H1 (cell line): ENCODE data around the gene LY6G6D. TPM values are rescaled to one million over a fixed set of nuclear protein-coding genes. Genes with fewer than 3 reads are reported as not detected.

Experiments used
- CTCF ChIA-PET: fragments of 300-600 bp; sonication (Branson Sonifier 250); formaldehyde crosslinking; loops from one replicate; lab custom pipeline; 2021; ENCODE audit not compliant: partially characterized antibody; lab: Charles Lee
- POLR2A ChIA-PET: fragments of 300-600 bp; sonication (Branson Sonifier 250); formaldehyde crosslinking; loops from one replicate; lab custom pipeline; 2021; ENCODE audit warnings: inconsistent platforms; ENCODE audit not compliant: partially characterized antibody; lab: Charles Lee
- DNase-seq, 2 experiments: peaks; one replicate each; pipeline versions ENCODE4 v3.0.0 to v3.0.0-alpha.2; 2010 to 2022; ENCODE audit warnings: low spot score in 2 of 2, low read depth in 1 of 2, mixed read lengths in 1 of 2
- FAIRE-seq: peaks from 2 replicates; lab custom pipeline; 2011; peaks lifted over from hg19 to GRCh38; lab: Jason Lieb, UNC
- H2AFZ ChIP-seq: 2 replicates; pipeline ENCODE4 v1.8.1; 2012; ENCODE audit warnings: low read length, inconsistent platforms
- H2AK5ac ChIP-seq: 2 replicates; pipeline ENCODE4 v1.6.1; 2013; ENCODE audit warnings: low read depth, low read length
- H2BK120ac ChIP-seq: replicated peaks from 2 replicates; pipeline ENCODE3; 2013; ENCODE audit warnings: low read depth, low read length, inconsistent platforms
- H2BK12ac ChIP-seq: 2 replicates; pipeline ENCODE4 v1.6.1; 2013; ENCODE audit warnings: low read depth, low read length
- H2BK15ac ChIP-seq: 2 replicates; pipeline ENCODE4 v1.6.1; 2013; ENCODE audit warnings: low read length
- H2BK20ac ChIP-seq: 2 replicates; pipeline ENCODE4 v1.6.1; 2013; ENCODE audit warnings: low read length
- H2BK5ac ChIP-seq: 2 replicates; pipeline ENCODE4 v1.6.1; 2013; ENCODE audit warnings: low read depth, low read length
- H3K14ac ChIP-seq: 2 replicates; pipeline ENCODE4 v1.6.1; 2013; ENCODE audit warnings: inconsistent platforms; ENCODE audit not compliant: insufficient read length
- H3K18ac ChIP-seq: 2 replicates; pipeline ENCODE4 v1.6.1; 2013; ENCODE audit warnings: low read length; ENCODE audit errors: extremely low read depth
- H3K23ac ChIP-seq: 2 replicates; pipeline ENCODE4 v1.6.1; 2013; ENCODE audit warnings: inconsistent platforms; ENCODE audit not compliant: insufficient read length
- H3K23me2 ChIP-seq: 2 replicates; pipeline ENCODE4 v1.6.1; 2013; ENCODE audit warnings: low read depth, low read length
- H3K27ac ChIP-seq: 2 replicates; pipeline ENCODE4 v1.6.1; 2011; ENCODE audit warnings: low read depth, low read length, inconsistent platforms
- H3K27me3 ChIP-seq, 4 experiments: replicated peaks in 1 of 4; 1 replicate in 1 of 4; 2 replicates in 3 of 4; pipeline versions ENCODE4 v1.6.1 to v1.8.1; 2011 to 2013; ENCODE audit warnings: low read length in 3 of 4, mild to moderate bottlenecking in 3 of 4, inconsistent platforms in 2 of 4, mixed read lengths in 2 of 4, moderate library complexity in 1 of 4; ENCODE audit not compliant: control insufficient read depth in 3 of 4, insufficient read depth in 3 of 4; ENCODE audit errors: extremely low read depth in 1 of 4
- H3K36me3 ChIP-seq, 4 experiments: 2 replicates each; pipeline versions ENCODE4 v1.6.1 to v1.8.1; 2011 to 2013; ENCODE audit warnings: mild to moderate bottlenecking in 4 of 4, low read length in 3 of 4, moderate library complexity in 2 of 4, control low read depth in 1 of 4, inconsistent platforms in 1 of 4; ENCODE audit not compliant: insufficient read depth in 4 of 4, control insufficient read depth in 2 of 4
- H3K4ac ChIP-seq: replicated peaks from 2 replicates; pipeline ENCODE3; 2013; ENCODE audit warnings: low read length, low read depth, mixed read lengths, inconsistent platforms; ENCODE audit not compliant: insufficient read length
- H3K4me1 ChIP-seq, 4 experiments: replicated peaks in 1 of 4; 1 replicate in 1 of 4; 2 replicates in 3 of 4; pipeline versions ENCODE4 v1.6.1 to v1.8.1; 2011 to 2013; ENCODE audit warnings: low read length in 3 of 4, inconsistent platforms in 2 of 4, mixed read lengths in 1 of 4; ENCODE audit not compliant: insufficient read depth in 4 of 4, control insufficient read depth in 3 of 4
- H3K4me2 ChIP-seq, 2 experiments: 2 replicates each; pipeline versions ENCODE4 v1.6.1 to v1.8.1; 2011 to 2013; ENCODE audit warnings: low read depth in 2 of 2, low read length in 2 of 2, control low read depth in 1 of 2, inconsistent platforms in 1 of 2, mild to moderate bottlenecking in 1 of 2; ENCODE audit not compliant: insufficient read depth in 1 of 2
- H3K4me3 ChIP-seq, 4 experiments: fragments of 200-600, 300-600 bp in 1 of 4; sonication (generic), shearing (Covaris generic), sonication (Bioruptor Twin) in 1 of 4; 2 replicates each; pipeline versions ENCODE4 v1.5.1 to v1.8.1; 2011 to 2016; ENCODE audit warnings: low read length in 4 of 4, low read depth in 3 of 4, control low read depth in 2 of 4, inconsistent platforms in 2 of 4, mild to moderate bottlenecking in 2 of 4, mixed read lengths in 1 of 4, moderate library complexity in 1 of 4; ENCODE audit not compliant: insufficient read depth in 2 of 4; ENCODE audit errors: extremely low read depth in 1 of 4
- H3K56ac ChIP-seq: replicated peaks from 2 replicates; pipeline ENCODE3; 2013; ENCODE audit warnings: low read depth, mild to moderate bottlenecking, mixed read lengths, low read length, inconsistent platforms; ENCODE audit not compliant: insufficient read length
- H3K79me1 ChIP-seq: 2 replicates; pipeline ENCODE4 v1.6.1; 2013; ENCODE audit warnings: low read depth, low read length, control low read depth
- H3K79me2 ChIP-seq, 2 experiments: 2 replicates each; pipeline versions ENCODE4 v1.6.1 to v1.8.1; 2012 to 2013; ENCODE audit warnings: low read length in 2 of 2, mild to moderate bottlenecking in 2 of 2, inconsistent platforms in 1 of 2; ENCODE audit not compliant: insufficient read depth in 2 of 2, control insufficient read depth in 1 of 2
- H3K9ac ChIP-seq, 4 experiments: replicated peaks in 1 of 4; 1 replicate in 1 of 4; 2 replicates in 3 of 4; pipeline versions ENCODE4 v1.6.1 to v1.8.1; 2011 to 2013; ENCODE audit warnings: low read depth in 3 of 4, low read length in 3 of 4, control low read depth in 2 of 4, mild to moderate bottlenecking in 2 of 4, moderate library complexity in 2 of 4, inconsistent platforms in 1 of 4; ENCODE audit errors: extremely low read depth in 1 of 4
- H3K9me3 ChIP-seq, 2 experiments: 2 replicates each; pipeline versions ENCODE4 v1.6.1 to v1.8.1; 2012 to 2013; ENCODE audit warnings: mild to moderate bottlenecking in 2 of 2, moderate library complexity in 2 of 2, control low read depth in 1 of 2, inconsistent platforms in 1 of 2, low read depth in 1 of 2, low read length in 1 of 2, mixed read lengths in 1 of 2; ENCODE audit not compliant: insufficient read depth in 2 of 2
- H4K20me1 ChIP-seq, 2 experiments: replicated peaks in 1 of 2; 2 replicates each; pipeline versions ENCODE3 to v1.8.1; 2011 to 2013; ENCODE audit warnings: inconsistent platforms in 2 of 2, low read length in 2 of 2, mild to moderate bottlenecking in 1 of 2; ENCODE audit not compliant: insufficient read depth in 2 of 2, control insufficient read depth in 1 of 2
- H4K5ac ChIP-seq: 2 replicates; pipeline ENCODE4 v1.6.1; 2013; ENCODE audit warnings: low read length, low read depth, mixed read lengths, inconsistent platforms; ENCODE audit not compliant: insufficient read length
- H4K8ac ChIP-seq: 2 replicates; pipeline ENCODE4 v1.8.0; 2013; ENCODE audit warnings: mild to moderate bottlenecking, moderate library complexity, low read length, inconsistent platforms; ENCODE audit not compliant: insufficient read depth; ENCODE audit errors: extremely low read depth
- H4K91ac ChIP-seq: replicated peaks from 2 replicates; pipeline ENCODE3; 2013; ENCODE audit warnings: low read length, mixed read lengths, inconsistent platforms; ENCODE audit not compliant: insufficient read length
- RNF2 ChIP-seq: fragments of 200-900, 300-1000 bp; sonication (generic); IDR thresholded peaks from 2 replicates; pipeline ENCODE4 v1.7.1; 2016; ENCODE audit warnings: borderline replicate concordance, low read depth, mild to moderate bottlenecking, antibody characterized with exemption, low read length; ENCODE audit not compliant: poor library complexity, severe bottlenecking; ENCODE audit errors: missing control alignments
- WGBS, 2 experiments: shearing (Covaris generic) in 1 of 2; methylation state at CpG; one replicate each; pipeline versions ENCODE4 v1.1.6 to v1.1.7; 2013 to 2015; ENCODE audit warnings: low lambda C conversion rate in 2 of 2, mixed read lengths in 2 of 2, inconsistent platforms in 1 of 2, low coverage in 1 of 2, missing lambda C conversion rate in 1 of 2; ENCODE audit not compliant: insufficient replicate concordance in 2 of 2, insufficient coverage in 1 of 2, insufficient read length in 1 of 2; ENCODE audit errors: extremely low coverage in 1 of 2, missing lambda C conversion rate in 1 of 2; 5-methylcytosine and 5-hydroxymethylcytosine counted together
- polyA plus RNA-seq, 7 experiments: library from polyadenylated mRNA; depleted of rRNA in 3 of 7; stranded (reverse) in 5 of 7; unstranded in 2 of 7; fragments of >200 nt in 5 of 7; fragments of 200-250 nt in 2 of 7; gene quantifications; 1 replicate in 5 of 7; 2 replicates in 1 of 7; 4 replicates in 1 of 7; pipeline versions ENCODE4 v1.2.1 to v1.2.3, GENCODE V29; 2011 to 2013; ENCODE audit warnings: missing spikeins in 2 of 7, mixed read lengths in 2 of 7
- total RNA-seq: library from RNA; stranded (reverse); fragmentation: NEBNext Ultra II Directional; extraction: Animal tissue kit (Norgen Biotek cat#: 25700); gene quantifications from 2 replicates; pipeline ENCODE4 v1.2.1, GENCODE V29; 2021

LY6G6D gene
- total and polyA plus RNA-seq, 2 of the 8 experiments (the other 6 are each of a cell fraction or from before 2014, with no cell fraction given) = 1.8 TPM; not detected in 1

GRCh38 chr6:31720196-31720770 is 5.1 kb downstream of the LY6G6D start:
- 86% methylated on average over 5 of the region's 5 CpGs; no CpG with 5 or more reads in 1 of the 2 experiments for WGBS, 2 experiments
- no peak for TF ChIP-seq RNF2
- TF ChIP-seq, all 59 proteins: peak for 0
- Histone ChIP-seq H4K20me1 (no peaks in the 10 kb centered on the region), H2BK15ac (0 out of 2 replicates have a peak overlapping the region, but pooled peaks have one; percentile 8), H2BK120ac (no peak overlapping the region), H3K56ac (no peak overlapping the region), H3K9me3 (no peaks in the 10 kb centered on the region), H3K4me1 (peaks cover 2 to 19% (median 17%) of the 10 kb centered on the region in 4 experiments), H3K27me3 (no peaks in the 10 kb centered on the region), H2AK5ac (no peak overlapping the region), H2BK12ac (peak overlapping the region; percentile 81; the same call in 1 of the 2 replicates), H3K23ac (no peak overlapping the region), H4K5ac (no peak overlapping the region), H4K8ac (no peak overlapping the region), H3K9ac (no peak overlapping the region), H3K36me3 (no peaks in the 10 kb centered on the region), H2BK20ac (no peak overlapping the region; the same call in 1 of the 2 replicates), H3K27ac (no peak overlapping the region), H3K79me1 (no peaks in the 10 kb centered on the region), H3K23me2 (no peaks in the 10 kb centered on the region), H3K18ac (no peak overlapping the region), H3K14ac (no peak overlapping the region), H3K79me2 (no peaks in the 10 kb centered on the region), H3K4ac (no peak overlapping the region), H4K91ac (peak overlapping the region; percentile 60), H2AFZ (no peak overlapping the region), H3K4me3 (no peak overlapping the region), H3K4me2 (no peak overlapping the region), H2BK5ac (no peak overlapping the region)
- ChIA-PET POLR2A (interaction anchor here (0.6 to 3.5 kb wide), 5 partner anchors 9 to 549 kb away, joined by 3 to 10 read pairs (median 6); partner anchors contain the start of gene MSH5), CTCF (interaction anchor here (1.2 to 3.7 kb wide), 3 partner anchors 9 to 43 kb away, joined by 3 to 18 read pairs (median 4); no protein-coding TSS in a partner anchor)
- FAIRE-seq (no peak), DNase-seq (no peak)
